ENCODE measurements around the gene HTATSF1.

HTATSF1 gene

DNA sequence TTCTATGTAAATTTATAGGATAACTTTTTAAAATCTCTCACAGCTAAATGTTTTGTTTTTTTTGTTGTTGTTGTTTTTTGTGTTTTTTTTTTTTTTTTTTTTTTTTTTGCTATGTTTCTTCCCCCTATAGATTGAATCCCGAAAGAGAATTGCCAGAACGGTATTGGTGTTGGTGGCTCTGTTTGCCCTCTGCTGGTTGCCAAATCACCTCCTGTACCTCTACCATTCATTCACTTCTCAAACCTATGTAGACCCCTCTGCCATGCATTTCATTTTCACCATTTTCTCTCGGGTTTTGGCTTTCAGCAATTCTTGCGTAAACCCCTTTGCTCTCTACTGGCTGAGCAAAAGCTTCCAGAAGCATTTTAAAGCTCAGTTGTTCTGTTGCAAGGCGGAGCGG, 5.6 kb upstream of the HTATSF1 start:
- no peak for DNase-seq (ENCODE audit: extremely low spot score)
- CTCF ChIA-PET, result no interaction called here
- POLR2A ChIA-PET, result no interaction called here
- TF ChIP-seq, protein P1, sequence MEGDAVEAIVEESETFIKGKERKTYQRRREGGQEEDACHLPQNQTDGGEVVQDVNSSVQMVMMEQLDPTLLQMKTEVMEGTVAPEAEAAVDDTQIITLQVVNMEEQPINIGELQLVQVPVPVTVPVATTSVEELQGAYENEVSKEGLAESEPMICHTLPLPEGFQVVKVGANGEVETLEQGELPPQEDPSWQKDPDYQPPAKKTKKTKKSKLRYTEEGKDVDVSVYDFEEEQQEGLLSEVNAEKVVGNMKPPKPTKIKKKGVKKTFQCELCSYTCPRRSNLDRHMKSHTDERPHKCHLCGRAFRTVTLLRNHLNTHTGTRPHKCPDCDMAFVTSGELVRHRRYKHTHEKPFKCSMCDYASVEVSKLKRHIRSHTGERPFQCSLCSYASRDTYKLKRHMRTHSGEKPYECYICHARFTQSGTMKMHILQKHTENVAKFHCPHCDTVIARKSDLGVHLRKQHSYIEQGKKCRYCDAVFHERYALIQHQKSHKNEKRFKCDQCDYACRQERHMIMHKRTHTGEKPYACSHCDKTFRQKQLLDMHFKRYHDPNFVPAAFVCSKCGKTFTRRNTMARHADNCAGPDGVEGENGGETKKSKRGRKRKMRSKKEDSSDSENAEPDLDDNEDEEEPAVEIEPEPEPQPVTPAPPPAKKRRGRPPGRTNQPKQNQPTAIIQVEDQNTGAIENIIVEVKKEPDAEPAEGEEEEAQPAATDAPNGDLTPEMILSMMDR (IDR thresholded peaks at IDR 0.05; ENCODE audit: control extremely low read depth, extremely low read depth, low read depth, missing control alignments), result no peak

DNA sequence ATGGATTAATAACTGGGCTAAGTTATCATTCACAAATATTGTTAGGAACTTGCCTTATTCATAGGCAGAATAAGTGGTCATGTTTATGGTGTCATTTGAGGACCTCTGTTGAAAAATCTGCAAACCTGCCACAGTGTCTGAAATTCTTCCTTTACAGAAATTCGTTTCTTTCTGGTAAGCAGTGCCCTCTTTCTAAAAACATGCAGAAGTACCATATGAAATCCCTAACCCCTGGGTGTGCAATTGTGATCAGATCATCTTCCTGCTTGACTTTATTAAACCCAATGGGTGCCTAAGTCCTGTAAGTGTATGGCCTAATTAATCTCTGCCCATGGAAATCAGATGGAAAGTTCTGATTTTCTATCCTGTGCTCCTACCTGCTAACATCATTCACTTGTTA, 4.4 kb upstream of the HTATSF1 start:
- DNase-seq (ENCODE audit: extremely low spot score), result no peak
- TF ChIP-seq, protein P1 (IDR thresholded peaks at IDR 0.05; ENCODE audit: control extremely low read depth, extremely low read depth, low read depth, missing control alignments), result no peak
- ChIA-PET CTCF (no interaction called here), POLR2A (no interaction called here)

DNA sequence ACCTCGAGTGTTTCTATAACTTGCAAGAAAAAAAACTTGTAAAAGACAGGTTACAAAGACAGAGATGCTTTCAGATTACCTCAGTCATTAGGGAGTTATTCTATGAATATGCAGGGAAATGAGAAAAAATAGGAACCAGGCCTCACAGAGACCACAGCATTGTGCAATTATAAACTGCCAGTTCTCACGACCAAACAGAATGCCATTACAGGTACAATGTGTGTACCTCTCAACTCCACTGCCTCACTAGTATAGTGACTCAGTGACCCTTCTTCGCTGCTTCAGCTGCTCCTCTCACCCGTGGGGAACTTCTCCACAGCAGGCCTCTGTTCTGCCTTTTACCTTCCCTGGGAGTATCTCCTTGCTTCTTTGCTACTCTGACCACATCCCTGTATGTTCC, 2.3 kb upstream of the HTATSF1 start:
- DNase-seq (ENCODE audit: extremely low spot score), result no peak
- CTCF ChIA-PET, result no interaction called here
- POLR2A ChIA-PET, result no interaction called here
- TF ChIP-seq, protein P1 (IDR thresholded peaks at IDR 0.05; ENCODE audit: control extremely low read depth, extremely low read depth, low read depth, missing control alignments), result no peak

DNA sequence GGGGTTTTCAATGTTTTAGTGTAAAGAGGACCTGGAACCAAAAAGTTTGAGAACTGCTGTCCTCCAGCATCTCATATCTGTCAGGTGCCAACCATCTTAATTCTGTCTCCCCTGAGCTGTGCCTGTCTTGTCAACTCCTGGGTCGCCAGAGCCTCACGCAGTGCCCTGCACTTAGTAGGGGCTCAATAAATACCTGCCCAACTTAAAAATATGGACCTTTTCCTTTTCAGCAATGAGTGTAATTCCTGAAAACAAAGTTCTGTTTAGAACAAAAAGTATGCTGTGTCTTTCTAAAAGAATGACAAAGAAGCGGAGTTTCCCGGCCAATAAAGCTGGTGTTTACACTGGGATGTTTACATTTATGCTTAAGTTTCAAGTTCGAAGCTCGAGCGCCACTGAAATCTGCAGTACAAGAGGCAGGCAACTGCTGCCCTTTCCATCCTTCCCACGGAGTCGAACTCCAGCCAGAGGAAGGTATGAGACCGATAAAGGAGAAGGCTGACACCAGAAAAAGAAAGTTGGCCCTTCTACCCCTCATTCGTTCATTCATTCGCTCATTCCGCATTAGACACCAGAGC, 1.1 kb upstream of the HTATSF1 start:
- TF ChIP-seq, protein P1 (IDR thresholded peaks at IDR 0.05; ENCODE audit: control extremely low read depth, extremely low read depth, low read depth, missing control alignments), result no peak
- POLR2A ChIA-PET, result interaction anchor here (0.7 kb wide), 1 partner anchor 198 kb away, joined by 3 read pairs; no protein-coding TSS in a partner anchor
- DNase-seq (ENCODE audit: extremely low spot score), result no peak
- CTCF ChIA-PET, result no interaction called here

DNA sequence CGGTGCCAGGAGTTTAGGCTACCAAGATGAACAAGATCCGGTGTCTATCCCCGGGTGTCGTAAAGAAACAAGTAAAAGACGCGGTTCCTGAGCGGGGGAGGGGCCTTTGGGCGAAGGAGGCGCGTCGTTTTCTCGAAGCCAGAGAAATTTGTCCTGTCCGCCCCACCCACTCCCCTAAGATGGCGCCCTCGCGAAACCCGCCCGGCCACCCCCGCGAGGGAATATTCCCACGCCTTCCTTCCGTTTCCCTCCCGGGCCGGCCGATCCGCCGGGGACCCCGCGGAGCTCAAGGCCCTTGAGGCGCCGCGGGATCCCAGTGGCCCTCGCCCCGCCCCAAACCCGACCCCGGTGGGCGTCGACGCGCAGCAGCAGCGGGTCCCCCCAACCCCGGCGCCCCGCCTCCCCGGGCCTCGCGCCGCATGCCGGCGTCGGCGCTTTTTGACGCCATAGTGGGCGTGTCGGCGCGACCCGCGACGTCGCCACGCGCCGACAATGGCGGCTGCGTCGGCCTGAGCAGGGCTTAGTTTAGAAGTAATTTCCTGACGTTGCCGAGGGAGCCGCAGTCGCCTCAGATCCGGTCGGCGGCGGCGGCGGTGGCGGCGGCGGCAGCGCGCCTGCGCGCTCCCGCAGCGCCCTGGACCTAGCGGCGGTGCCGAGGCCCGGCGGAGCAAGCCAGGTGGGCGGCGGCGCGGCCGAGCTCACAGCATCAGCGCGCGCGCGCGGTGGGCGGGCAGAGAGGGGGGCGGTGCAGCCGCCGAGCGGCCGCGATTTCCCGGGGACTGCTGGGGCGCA, 432 bp upstream of the HTATSF1 start:
- ChIA-PET POLR2A (interaction anchor here (0.6 kb wide), 1 partner anchor 22 kb away, joined by 4 read pairs; no protein-coding TSS in a partner anchor), CTCF (no interaction called here)
- TF ChIP-seq, protein P1 (IDR thresholded peaks at IDR 0.05; ENCODE audit: control extremely low read depth, extremely low read depth, low read depth, missing control alignments), result no peak
- peak; percentile 75 for DNase-seq (ENCODE audit: extremely low spot score)

DNA sequence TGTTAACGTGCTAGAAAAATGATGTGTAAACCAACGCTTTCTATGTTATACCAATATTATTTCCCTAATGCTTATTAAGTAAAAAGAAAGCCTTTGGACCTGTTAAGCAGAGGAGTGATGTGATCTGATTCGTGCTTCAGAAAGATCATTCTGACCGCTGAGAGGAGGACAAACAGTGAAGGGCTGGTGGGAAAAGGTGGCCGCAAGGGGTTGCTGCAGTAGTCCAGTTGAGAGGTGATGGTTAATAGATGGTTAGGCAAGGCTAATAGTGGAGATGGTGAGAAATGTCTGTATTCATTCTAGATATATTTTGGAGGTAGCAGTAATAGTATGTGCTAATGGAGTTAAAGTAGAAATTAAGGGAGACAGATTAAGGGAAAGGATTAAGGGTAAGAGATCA, 21.7 kb downstream of the HTATSF1 start:
- POLR2A ChIA-PET, result interaction anchor here (0.6 kb wide), 1 partner anchor 22 kb away, joined by 4 read pairs; the partner anchor contains the start of gene HTATSF1
- no peak for DNase-seq (ENCODE audit: extremely low spot score)
- TF ChIP-seq, protein P1 (IDR thresholded peaks at IDR 0.05; ENCODE audit: control extremely low read depth, extremely low read depth, low read depth, missing control alignments), result no peak
- CTCF ChIA-PET, result no interaction called here
